WTC11 (cell line): Measurements from ENCODE around the gene RYR1.

Experiments
- ARID4B ChIP-seq: sonication (generic); formaldehyde crosslinking; IDR thresholded peaks from 2 replicates; pipeline ENCODE4 v1.8.0; 2023; ENCODE audit warnings: missing genetic modification reagents, mild to moderate bottlenecking, borderline replicate concordance
- CTCF ChIP-seq: fragments of 200-600 bp; IDR thresholded peaks from 2 replicates; pipeline ENCODE4 v1.8.0; 2022; ENCODE audit warnings: antibody characterized with exemption
- ETV6 ChIP-seq: sonication (generic); formaldehyde crosslinking; IDR thresholded peaks from 2 replicates; pipeline ENCODE4 v1.8.1; 2022; ENCODE audit warnings: mild to moderate bottlenecking, missing genetic modification reagents
- HMGXB4 ChIP-seq: sonication (generic); formaldehyde crosslinking; IDR thresholded peaks from 2 replicates; pipeline ENCODE4 v1.8.1; 2023; ENCODE audit warnings: mild to moderate bottlenecking, moderate library complexity, missing genetic modification reagents
- NFYB ChIP-seq: sonication (generic); formaldehyde crosslinking; conservative IDR thresholded peaks from 2 replicates; pipeline ENCODE4 v1.8.0; 2022; ENCODE audit warnings: low read depth, missing genetic modification reagents
- NR3C1 ChIP-seq: sonication (generic); formaldehyde crosslinking; conservative IDR thresholded peaks from 2 replicates; pipeline ENCODE4 v1.8.1; 2023; ENCODE audit warnings: low read depth, mild to moderate bottlenecking, missing genetic modification reagents
- TP53 ChIP-seq: sonication (generic); formaldehyde crosslinking; IDR thresholded peaks from 2 replicates; pipeline ENCODE4 v1.8.1; 2023; ENCODE audit warnings: mild to moderate bottlenecking, missing genetic modification reagents
- ZBTB21 ChIP-seq: sonication (generic); formaldehyde crosslinking; IDR thresholded peaks from 2 replicates; pipeline ENCODE4 v1.8.1; 2023; ENCODE audit warnings: mild to moderate bottlenecking, missing genetic modification reagents, borderline replicate concordance
- ZNF138 ChIP-seq: sonication (generic); formaldehyde crosslinking; conservative IDR thresholded peaks from 2 replicates; pipeline ENCODE4 v1.8.1; 2022; ENCODE audit warnings: mild to moderate bottlenecking, moderate library complexity, missing genetic modification reagents
- TF ChIP-seq, protein P1 (sequence below): sonication (generic); formaldehyde crosslinking; IDR thresholded peaks from 2 replicates; pipeline ENCODE4 v1.8.1; 2023; ENCODE audit warnings: mild to moderate bottlenecking, missing genetic modification reagents, moderate library complexity
- TF ChIP-seq, protein P2 (sequence below): sonication (generic); formaldehyde crosslinking; IDR thresholded peaks from 2 replicates; pipeline ENCODE4 v1.8.1; 2022; ENCODE audit warnings: low read depth, missing genetic modification reagents, borderline replicate concordance
- TF ChIP-seq, protein P3 (sequence below): sonication (generic); formaldehyde crosslinking; IDR thresholded peaks from 2 replicates; pipeline ENCODE4 v1.8.1; 2023; ENCODE audit warnings: mild to moderate bottlenecking, missing genetic modification reagents, borderline replicate concordance

DNA sequence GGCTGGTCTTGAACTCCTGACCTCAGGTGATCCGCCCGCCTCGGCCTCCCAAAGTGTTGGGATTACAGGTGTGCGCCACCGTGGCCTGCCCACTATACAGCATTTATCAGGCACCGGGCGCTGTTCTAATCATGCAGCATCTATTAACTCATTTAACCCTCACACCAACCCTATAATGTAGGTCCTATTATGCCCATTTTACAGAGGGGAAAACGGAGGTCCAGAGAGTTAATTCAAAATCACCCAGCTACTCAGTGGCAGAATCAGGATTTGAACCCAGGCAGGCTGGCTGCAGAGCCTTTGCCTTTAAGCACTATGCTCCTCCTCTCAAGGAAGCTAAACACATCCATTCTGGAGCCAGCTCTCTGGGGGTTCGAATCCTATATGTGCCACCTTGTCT, 130.0 kb downstream of the RYR1 start:
- TF ChIP-seq CTCF: no peak
- TF ChIP-seq ARID4B (CRISPR knock-in tag): no peak
- TF ChIP-seq ZNF138 (CRISPR knock-in tag): no peak
- TF ChIP-seq HMGXB4: no peak
- TF ChIP-seq, protein P1, sequence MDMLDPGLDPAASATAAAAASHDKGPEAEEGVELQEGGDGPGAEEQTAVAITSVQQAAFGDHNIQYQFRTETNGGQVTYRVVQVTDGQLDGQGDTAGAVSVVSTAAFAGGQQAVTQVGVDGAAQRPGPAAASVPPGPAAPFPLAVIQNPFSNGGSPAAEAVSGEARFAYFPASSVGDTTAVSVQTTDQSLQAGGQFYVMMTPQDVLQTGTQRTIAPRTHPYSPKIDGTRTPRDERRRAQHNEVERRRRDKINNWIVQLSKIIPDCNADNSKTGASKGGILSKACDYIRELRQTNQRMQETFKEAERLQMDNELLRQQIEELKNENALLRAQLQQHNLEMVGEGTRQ (CRISPR knock-in tag): no peak
- TF ChIP-seq, protein P2, sequence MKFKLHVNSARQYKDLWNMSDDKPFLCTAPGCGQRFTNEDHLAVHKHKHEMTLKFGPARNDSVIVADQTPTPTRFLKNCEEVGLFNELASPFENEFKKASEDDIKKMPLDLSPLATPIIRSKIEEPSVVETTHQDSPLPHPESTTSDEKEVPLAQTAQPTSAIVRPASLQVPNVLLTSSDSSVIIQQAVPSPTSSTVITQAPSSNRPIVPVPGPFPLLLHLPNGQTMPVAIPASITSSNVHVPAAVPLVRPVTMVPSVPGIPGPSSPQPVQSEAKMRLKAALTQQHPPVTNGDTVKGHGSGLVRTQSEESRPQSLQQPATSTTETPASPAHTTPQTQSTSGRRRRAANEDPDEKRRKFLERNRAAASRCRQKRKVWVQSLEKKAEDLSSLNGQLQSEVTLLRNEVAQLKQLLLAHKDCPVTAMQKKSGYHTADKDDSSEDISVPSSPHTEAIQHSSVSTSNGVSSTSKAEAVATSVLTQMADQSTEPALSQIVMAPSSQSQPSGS (CRISPR knock-in tag): no peak
- TF ChIP-seq NFYB: no peak
- TF ChIP-seq ETV6 (CRISPR knock-in tag): no peak
- TF ChIP-seq TP53: no peak
- TF ChIP-seq, protein P3, sequence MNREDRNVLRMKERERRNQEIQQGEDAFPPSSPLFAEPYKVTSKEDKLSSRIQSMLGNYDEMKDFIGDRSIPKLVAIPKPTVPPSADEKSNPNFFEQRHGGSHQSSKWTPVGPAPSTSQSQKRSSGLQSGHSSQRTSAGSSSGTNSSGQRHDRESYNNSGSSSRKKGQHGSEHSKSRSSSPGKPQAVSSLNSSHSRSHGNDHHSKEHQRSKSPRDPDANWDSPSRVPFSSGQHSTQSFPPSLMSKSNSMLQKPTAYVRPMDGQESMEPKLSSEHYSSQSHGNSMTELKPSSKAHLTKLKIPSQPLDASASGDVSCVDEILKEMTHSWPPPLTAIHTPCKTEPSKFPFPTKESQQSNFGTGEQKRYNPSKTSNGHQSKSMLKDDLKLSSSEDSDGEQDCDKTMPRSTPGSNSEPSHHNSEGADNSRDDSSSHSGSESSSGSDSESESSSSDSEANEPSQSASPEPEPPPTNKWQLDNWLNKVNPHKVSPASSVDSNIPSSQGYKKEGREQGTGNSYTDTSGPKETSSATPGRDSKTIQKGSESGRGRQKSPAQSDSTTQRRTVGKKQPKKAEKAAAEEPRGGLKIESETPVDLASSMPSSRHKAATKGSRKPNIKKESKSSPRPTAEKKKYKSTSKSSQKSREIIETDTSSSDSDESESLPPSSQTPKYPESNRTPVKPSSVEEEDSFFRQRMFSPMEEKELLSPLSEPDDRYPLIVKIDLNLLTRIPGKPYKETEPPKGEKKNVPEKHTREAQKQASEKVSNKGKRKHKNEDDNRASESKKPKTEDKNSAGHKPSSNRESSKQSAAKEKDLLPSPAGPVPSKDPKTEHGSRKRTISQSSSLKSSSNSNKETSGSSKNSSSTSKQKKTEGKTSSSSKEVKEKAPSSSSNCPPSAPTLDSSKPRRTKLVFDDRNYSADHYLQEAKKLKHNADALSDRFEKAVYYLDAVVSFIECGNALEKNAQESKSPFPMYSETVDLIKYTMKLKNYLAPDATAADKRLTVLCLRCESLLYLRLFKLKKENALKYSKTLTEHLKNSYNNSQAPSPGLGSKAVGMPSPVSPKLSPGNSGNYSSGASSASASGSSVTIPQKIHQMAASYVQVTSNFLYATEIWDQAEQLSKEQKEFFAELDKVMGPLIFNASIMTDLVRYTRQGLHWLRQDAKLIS (CRISPR knock-in tag): no peak
- TF ChIP-seq NR3C1: no peak
- no peak for TF ChIP-seq ZBTB21 (CRISPR knock-in tag)
